ENCODE results near the gene GALNT9. TPM values are rescaled to one million over a fixed set of nuclear protein-coding genes. Genes with fewer than 3 reads are reported as not detected.

Gene GALNT9
- total RNA-seq, 1 donor from 2014 or later = 2.1 TPM

DNA sequence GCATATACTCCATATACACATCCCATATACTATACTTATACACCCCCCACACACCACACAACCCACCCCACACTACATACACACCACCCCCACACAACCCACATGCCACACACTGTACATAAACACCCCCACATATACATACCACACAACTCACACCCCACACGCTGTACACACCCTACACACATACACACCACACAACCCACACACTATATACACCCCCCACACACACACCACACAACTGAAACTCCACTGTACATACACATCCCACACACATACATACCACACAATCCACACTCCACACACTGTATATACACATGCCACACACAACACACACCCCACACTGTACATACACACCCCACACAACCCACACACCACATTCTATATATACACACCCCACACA lies 104.2 kb downstream of the GALNT9 start:
- H3K27ac ChIP-seq (ENCODE audit: low read depth, low read length) = no peak overlapping the region
- H2AFZ ChIP-seq (ENCODE audit: low read depth, low read length) = no peak overlapping the region
- FAIRE-seq (no peak), DNase-seq (ENCODE audit: low read depth) (no peak)
- Mint-ChIP-seq H3K4me3 (ENCODE audit: unreplicated experiment) (no peak overlapping the region), H3K4me1 (ENCODE audit: low read depth, unreplicated experiment) (no peaks in the 10 kb centered on the region), H3K9me3 (ENCODE audit: unreplicated experiment) (peaks cover 3% of the 10 kb centered on the region), H3K27ac (ENCODE audit: unreplicated experiment) (no peak overlapping the region), H3K27me3 (ENCODE audit: low read depth, unreplicated experiment) (peaks cover 25% of the 10 kb centered on the region), H3K36me3 (ENCODE audit: low read depth, unreplicated experiment) (no peaks in the 10 kb centered on the region)
- H3K4me2 ChIP-seq (ENCODE audit: low read length) = no peak overlapping the region
- TF ChIP-seq, protein P1, sequence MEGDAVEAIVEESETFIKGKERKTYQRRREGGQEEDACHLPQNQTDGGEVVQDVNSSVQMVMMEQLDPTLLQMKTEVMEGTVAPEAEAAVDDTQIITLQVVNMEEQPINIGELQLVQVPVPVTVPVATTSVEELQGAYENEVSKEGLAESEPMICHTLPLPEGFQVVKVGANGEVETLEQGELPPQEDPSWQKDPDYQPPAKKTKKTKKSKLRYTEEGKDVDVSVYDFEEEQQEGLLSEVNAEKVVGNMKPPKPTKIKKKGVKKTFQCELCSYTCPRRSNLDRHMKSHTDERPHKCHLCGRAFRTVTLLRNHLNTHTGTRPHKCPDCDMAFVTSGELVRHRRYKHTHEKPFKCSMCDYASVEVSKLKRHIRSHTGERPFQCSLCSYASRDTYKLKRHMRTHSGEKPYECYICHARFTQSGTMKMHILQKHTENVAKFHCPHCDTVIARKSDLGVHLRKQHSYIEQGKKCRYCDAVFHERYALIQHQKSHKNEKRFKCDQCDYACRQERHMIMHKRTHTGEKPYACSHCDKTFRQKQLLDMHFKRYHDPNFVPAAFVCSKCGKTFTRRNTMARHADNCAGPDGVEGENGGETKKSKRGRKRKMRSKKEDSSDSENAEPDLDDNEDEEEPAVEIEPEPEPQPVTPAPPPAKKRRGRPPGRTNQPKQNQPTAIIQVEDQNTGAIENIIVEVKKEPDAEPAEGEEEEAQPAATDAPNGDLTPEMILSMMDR (IDR thresholded peaks at IDR 0.05; ENCODE audit: insufficient read depth, low read depth, low read length) = no peak
- no peak for TF ChIP-seq EZH2 (IDR thresholded peaks at IDR 0.05; ENCODE audit: insufficient read depth, low read length)
- H3K79me2 ChIP-seq (ENCODE audit: insufficient read depth, low read length) = no peaks in the 10 kb centered on the region
- H3K4me1 ChIP-seq (ENCODE audit: insufficient read depth, low read length) = no peaks in the 10 kb centered on the region
- peaks cover 4% of the 10 kb centered on the region for H3K27me3 ChIP-seq (ENCODE audit: insufficient read depth, low read length)
- no peak overlapping the region for H3K4me3 ChIP-seq (ENCODE audit: insufficient read depth, low read depth, low read length)
- H3K9me3 ChIP-seq (ENCODE audit: insufficient read depth, low read depth, low read length) = peaks cover 12% of the 10 kb centered on the region
- H3K9ac ChIP-seq (ENCODE audit: low read length) = no peak overlapping the region
- no peaks in the 10 kb centered on the region for H4K20me1 ChIP-seq (ENCODE audit: insufficient read depth, low read length)
- no peaks in the 10 kb centered on the region for H3K36me3 ChIP-seq (ENCODE audit: insufficient read depth, low read length)

DNA sequence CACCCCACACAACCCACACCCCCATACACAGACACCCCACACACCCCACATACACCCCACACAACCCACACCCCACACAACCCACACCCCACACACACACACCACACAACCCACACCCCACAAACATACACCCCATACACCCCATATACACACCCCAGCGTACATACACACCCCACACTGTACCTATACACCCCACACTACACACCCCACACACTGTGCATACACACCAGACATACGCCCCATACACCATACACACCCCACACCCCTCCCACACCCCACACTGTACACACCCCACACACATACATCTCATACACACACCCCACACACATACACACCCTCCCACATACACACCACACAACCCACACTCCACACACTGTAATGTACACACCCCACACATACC lies 104.9 kb downstream of the GALNT9 start:
- Mint-ChIP-seq H3K4me1 (ENCODE audit: low read depth, unreplicated experiment) (no peaks in the 10 kb centered on the region), H3K9me3 (ENCODE audit: unreplicated experiment) (peaks cover 4% of the 10 kb centered on the region), H3K36me3 (ENCODE audit: low read depth, unreplicated experiment) (no peaks in the 10 kb centered on the region), H3K27ac (ENCODE audit: unreplicated experiment) (no peak overlapping the region), H3K27me3 (ENCODE audit: low read depth, unreplicated experiment) (peaks cover 23% of the 10 kb centered on the region), H3K4me3 (ENCODE audit: unreplicated experiment) (no peak overlapping the region)
- Histone ChIP-seq H3K4me1 (ENCODE audit: insufficient read depth, low read length) (no peaks in the 10 kb centered on the region), H3K4me3 (ENCODE audit: insufficient read depth, low read depth, low read length) (no peak overlapping the region), H3K4me2 (ENCODE audit: low read length) (no peak overlapping the region), H2AFZ (ENCODE audit: low read depth, low read length) (no peak overlapping the region), H3K9ac (ENCODE audit: low read length) (no peak overlapping the region), H3K79me2 (ENCODE audit: insufficient read depth, low read length) (no peaks in the 10 kb centered on the region), H3K27me3 (ENCODE audit: insufficient read depth, low read length) (peaks cover 4% of the 10 kb centered on the region), H3K9me3 (ENCODE audit: insufficient read depth, low read depth, low read length) (peaks cover 12% of the 10 kb centered on the region), H4K20me1 (ENCODE audit: insufficient read depth, low read length) (no peaks in the 10 kb centered on the region), H3K27ac (ENCODE audit: low read depth, low read length) (no peak overlapping the region), H3K36me3 (ENCODE audit: insufficient read depth, low read length) (no peaks in the 10 kb centered on the region)
- no peak for FAIRE-seq
- no peak for DNase-seq (ENCODE audit: low read depth)
- TF ChIP-seq, protein P1 (IDR thresholded peaks at IDR 0.05; ENCODE audit: insufficient read depth, low read depth, low read length) = no peak
- no peak for TF ChIP-seq EZH2 (IDR thresholded peaks at IDR 0.05; ENCODE audit: insufficient read depth, low read length)

DNA sequence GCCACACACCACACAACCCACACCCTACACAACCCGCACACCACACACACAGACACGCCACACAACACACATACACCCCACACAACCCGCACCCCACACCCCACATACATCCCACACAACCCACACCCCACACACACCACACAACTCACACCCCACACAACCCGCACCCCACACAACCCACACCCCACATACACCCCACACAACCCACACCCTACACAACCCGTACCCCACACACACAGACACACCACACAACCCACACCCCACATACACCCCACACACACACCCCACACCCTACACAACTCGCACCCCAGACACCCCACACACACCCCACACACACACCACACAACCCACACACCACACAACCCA lies 106.6 kb downstream of the GALNT9 start:
- H3K4me3 Mint-ChIP-seq (ENCODE audit: unreplicated experiment) = no peak overlapping the region
- H3K27ac Mint-ChIP-seq (ENCODE audit: unreplicated experiment) = no peak overlapping the region
- no peak overlapping the region for H2AFZ ChIP-seq (ENCODE audit: low read depth, low read length)
- no peaks in the 10 kb centered on the region for H3K4me1 Mint-ChIP-seq (ENCODE audit: low read depth, unreplicated experiment)
- FAIRE-seq = no peak
- no peaks in the 10 kb centered on the region for H3K4me1 ChIP-seq (ENCODE audit: insufficient read depth, low read length)
- no peak for DNase-seq (ENCODE audit: low read depth)
- no peak overlapping the region for H3K9ac ChIP-seq (ENCODE audit: low read length)
- peaks cover 12% of the 10 kb centered on the region for H3K9me3 ChIP-seq (ENCODE audit: insufficient read depth, low read depth, low read length)
- H3K27ac ChIP-seq (ENCODE audit: low read depth, low read length) = no peak overlapping the region
- peaks cover 29% of the 10 kb centered on the region for H3K27me3 Mint-ChIP-seq (ENCODE audit: low read depth, unreplicated experiment)
- peaks cover 4% of the 10 kb centered on the region for H3K9me3 Mint-ChIP-seq (ENCODE audit: unreplicated experiment)
- no peaks in the 10 kb centered on the region for H3K36me3 Mint-ChIP-seq (ENCODE audit: low read depth, unreplicated experiment)
- H3K27me3 ChIP-seq (ENCODE audit: insufficient read depth, low read length) = peaks cover 4% of the 10 kb centered on the region
- TF ChIP-seq EZH2 (IDR thresholded peaks at IDR 0.05; ENCODE audit: insufficient read depth, low read length) = no peak
- TF ChIP-seq, protein P1 (IDR thresholded peaks at IDR 0.05; ENCODE audit: insufficient read depth, low read depth, low read length) = no peak
- H3K79me2 ChIP-seq (ENCODE audit: insufficient read depth, low read length) = no peaks in the 10 kb centered on the region
- no peak overlapping the region for H3K4me2 ChIP-seq (ENCODE audit: low read length)
- H3K36me3 ChIP-seq (ENCODE audit: insufficient read depth, low read length) = no peaks in the 10 kb centered on the region
- H3K4me3 ChIP-seq (ENCODE audit: insufficient read depth, low read depth, low read length) = no peak overlapping the region
- no peaks in the 10 kb centered on the region for H4K20me1 ChIP-seq (ENCODE audit: insufficient read depth, low read length)

Data from astrocyte (in vitro differentiated cells and primary cell).